Ureter (tissue), 1 donor: ENCODE results near the gene KIF9. TPM values are rescaled to one million over a fixed set of nuclear protein-coding genes. Genes with fewer than 3 reads are reported as not detected.
"Not testable (repeated sequence)": the region's sequence is repeated elsewhere in the genome, so short reads cannot be mapped to it uniquely, and the experiment has no call there.

Experiments
- DNase-seq: peaks from one replicate; pipeline ENCODE4 v3.0.0-alpha.2; 2020; ENCODE audit warnings: low spot score
- total RNA-seq: library from RNA; stranded (reverse); gene quantifications from one replicate; pipeline ENCODE4 v1.2.4, GENCODE V29; 2023
- donor health status: DM: yes; HTN: yes; CAD: no.

Gene KIF9
- total RNA-seq, 1 donor from 2014 or later, result 12.7 TPM

DNA sequence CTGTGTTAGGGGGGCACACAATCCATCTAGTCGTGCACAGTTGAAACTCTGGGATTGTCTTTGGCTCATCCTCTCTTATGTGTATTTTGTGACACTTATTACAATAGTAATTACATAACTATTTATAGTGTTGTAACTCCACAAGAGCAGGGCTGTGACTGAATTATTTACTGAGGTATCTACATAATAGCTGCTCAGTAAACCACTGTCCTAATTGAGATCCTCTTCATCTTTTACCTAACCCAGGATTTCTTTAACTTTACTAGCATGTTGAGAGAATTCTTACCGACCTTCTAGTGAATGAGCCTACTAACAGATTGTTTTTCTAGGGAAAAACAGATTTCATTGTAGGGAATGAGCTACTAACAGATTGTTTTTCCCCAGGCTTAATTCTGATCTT lies 11.2 kb upstream of the KIF9 start:
- DNase-seq, result no peak

DNA sequence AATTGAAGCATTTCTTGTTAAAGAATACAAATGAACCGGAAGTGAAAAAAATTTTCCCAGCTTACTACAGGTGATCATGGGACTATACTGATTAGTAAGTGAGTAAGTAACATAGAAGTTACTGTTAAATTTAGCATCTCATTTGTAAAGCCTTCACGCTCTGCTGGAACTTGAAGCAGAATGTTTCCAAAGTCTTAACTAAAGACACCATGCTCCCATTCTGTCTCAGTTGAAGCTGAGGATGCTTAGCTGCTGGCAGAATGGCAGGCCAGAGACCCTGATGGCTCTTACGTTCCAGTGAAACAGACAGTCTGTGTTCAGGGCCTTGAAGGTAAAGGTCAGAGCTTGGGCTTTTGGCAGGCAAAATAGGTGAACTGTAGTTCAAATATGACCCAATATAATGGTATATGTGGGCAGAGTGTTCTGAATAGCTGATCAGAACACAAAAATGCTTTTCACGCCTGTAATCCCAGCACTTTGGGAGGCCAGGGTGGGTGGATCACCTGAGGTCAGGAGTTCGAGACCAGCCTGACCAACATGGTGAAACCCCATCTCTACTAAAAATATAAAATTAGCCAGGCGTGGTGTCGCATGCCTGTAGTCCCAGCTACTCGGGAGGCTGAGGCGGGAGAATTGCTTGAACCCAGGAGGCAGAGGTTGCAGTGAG lies 9.3 kb upstream of the KIF9 start:
- not testable (repeated sequence) for DNase-seq

DNA sequence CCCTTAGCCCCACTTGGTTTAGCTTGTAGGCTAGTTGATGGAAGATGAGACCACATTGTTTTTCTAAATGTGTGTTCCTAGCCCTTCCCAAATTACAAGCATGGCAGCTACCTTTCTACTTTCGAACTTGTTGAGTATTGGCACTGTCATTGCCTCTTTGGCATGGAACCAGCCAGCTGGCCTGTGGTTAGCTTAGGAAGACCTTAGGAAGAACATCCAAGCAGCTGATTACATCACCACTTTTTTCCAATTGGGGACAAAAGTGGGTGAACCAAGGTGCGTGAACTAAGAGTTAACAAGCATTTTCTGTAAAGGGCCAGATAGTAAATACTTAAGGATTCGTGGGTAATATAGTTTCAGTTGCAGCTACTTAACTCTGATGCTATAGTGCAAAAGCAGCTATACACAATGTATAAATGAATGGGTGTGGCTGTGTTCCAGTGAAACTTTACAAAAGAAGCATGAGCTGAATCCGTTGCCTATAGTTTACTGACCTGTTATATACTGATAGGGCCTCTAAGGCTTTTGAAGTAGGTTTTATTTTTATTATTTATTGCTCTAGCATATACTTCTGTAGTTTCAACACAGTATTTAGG lies 8.7 kb upstream of the KIF9 start:
- no peak for DNase-seq

DNA sequence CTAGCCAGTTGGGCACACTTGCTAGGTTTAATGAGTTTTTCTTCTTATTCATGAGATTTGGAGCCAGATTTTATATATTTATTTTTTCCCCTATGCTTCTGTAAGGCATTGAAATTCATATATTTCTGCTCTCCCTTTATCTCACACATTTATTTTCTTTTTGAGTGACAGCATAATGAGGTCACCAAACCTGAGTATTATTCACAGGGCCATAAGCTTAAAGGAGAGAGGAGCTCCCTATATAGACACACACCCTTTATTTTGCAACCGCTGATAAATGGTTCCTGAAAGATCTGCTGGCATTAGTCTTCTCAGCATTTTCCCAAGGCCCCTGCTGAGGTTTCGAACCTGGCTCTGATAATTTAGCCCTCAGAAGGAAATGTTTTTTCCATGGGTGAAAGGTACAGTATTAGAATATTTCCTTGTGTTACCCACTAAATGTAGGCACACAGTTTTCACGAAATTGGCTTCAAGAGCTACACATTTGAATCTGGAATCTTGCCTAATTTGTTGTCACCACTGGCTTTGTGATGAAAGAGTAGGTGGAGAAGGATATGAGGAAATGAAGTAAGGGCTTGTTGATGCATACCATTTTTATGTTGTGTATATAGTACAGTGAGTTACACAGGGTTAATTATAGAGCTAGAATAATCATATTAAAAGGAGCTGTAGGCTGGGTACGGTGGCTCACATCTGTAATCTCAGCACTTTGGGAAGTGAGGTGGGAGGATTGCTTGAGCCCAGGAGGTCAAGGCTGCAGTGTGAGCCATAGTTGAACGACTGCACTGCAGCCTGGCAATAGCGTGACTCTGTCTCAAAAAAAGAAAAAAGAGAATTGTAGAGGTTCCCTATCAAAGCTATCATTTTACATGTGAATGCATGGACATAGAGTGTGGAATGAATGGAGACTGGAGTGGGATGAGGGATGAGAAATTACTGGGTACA lies 6.6 kb upstream of the KIF9 start:
- no peak for DNase-seq

DNA sequence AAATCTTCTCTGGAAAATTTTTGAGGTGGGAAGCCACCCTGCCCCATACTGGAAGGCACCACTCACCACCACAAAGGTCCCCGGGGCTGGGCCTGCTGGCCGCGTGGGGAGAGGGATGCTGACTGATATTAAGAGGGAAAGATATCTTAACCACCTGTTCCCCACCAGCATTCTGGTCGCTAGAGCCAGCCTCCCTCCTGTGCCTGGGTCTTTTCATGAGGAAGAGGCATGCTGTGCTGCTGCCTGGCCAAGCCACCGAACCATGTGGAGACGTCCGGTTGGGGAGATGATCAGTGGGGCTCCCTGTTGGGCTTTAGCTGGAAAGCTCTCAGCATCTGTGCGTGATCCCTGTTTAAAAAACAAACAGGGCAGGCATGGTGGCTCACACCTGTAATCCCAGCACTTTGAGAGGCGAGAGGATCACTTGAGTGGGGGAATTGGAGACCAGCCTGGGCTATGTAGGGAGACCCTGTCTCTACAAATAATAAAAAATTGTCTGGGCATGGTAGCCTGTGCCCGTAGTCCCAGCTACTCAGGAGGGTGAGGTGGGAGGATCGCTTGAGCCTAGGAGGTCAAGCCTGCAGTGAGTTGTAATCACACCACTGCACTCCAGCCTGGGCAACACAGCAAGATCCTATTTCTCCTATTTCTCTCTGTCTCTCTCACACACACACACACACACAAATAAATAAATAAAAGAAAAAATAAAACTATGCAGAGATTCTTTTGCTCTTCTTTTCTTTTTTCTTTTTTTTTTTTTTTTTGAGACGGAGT lies 1.2 kb upstream of the KIF9 start:
- DNase-seq, result no peak

DNA sequence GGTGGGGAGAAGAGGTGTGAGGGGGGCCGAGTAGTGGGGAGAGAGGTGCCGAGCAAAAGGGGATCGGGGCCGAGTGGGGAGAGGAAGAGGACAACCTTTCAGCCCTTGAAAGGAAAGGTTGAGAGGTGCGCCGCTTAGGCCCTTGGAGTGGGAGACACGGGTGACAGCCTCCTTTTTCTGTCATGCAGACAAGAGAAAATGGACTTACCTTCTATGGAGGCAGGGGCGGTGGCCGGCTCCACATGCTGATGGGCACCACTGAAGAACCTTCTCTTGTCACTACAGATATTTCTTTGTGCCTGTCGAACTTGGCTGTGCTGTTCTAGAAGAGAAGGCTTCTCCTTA lies 566 bp upstream of the KIF9 start:
- DNase-seq, result no peak

DNA sequence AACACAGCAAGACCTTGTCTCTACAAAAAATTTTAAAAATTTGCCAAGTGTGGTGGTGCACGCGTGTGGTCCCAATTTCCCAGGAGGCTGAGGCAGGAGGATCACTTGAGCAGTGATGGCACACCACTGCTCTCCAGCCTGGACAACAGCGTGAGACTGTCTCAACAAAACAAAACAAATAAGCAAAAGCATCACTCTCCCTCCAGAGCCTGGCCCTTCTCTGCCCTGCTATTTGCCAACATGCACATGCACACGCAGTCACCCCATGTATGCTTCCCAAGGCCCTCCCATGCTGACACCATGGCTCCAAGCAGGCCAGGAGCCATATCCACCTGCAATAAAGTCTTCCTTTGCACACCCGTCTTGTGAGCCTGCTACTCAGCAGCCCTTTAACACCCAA lies 2.1 kb downstream of the KIF9 start:
- DNase-seq, result no peak

DNA sequence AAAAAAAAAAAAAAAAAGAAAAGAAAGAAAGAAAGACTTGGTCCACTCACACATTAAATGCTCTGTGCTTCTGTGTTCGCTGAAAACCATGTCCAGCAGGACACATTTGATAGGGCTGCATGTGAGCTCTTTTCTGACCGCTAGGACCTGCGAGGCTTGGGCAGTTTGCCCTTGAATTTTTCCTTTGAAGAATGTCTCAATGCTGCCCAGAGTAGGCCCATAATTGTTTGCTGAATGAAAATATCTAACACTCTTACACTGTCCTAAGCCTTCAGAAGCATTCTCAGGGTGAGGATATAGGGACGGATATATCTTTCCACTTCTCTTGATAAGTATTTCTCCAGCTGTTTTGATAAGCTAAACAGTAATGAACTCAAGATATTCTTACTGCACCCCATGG lies 6.0 kb downstream of the KIF9 start:
- no peak for DNase-seq

DNA sequence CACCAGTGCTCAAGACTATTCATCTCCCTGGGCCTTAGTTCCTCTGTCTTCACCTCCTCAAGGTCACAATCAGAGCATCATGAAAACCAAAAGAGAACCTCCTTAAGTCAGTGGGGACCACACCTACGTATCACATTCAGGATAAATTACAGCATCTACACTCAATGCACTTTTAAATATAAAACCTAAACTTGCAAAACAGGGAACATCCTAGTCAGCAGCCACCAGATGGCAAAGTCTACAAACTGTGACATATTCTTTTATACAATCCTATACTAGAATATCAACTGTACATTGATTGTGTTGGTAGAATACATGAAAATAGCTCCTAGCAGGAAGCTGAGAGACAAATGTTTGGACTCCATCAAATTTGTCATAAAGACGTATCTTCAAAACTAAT lies 7.9 kb downstream of the KIF9 start:
- no peak for DNase-seq

DNA sequence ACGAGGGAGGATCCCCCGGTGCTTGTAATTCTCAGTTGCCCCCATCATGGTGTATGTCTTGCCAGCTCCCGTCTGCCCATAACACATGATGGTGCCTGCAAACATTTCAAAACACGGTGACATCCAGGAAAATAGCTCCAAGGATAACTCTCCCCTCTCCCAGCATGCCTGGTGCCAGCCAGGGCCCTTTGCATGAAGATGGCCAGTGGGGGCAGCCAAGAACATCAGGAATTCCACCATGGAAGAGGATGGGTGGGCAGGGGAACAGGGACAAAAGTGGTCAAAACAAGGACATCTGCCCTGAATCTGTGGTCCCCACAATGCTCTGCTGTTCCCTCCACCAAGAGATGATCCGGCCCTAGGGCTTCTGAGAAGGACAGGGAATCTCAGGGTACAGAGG lies 9.0 kb downstream of the KIF9 start:
- DNase-seq, result no peak

DNA sequence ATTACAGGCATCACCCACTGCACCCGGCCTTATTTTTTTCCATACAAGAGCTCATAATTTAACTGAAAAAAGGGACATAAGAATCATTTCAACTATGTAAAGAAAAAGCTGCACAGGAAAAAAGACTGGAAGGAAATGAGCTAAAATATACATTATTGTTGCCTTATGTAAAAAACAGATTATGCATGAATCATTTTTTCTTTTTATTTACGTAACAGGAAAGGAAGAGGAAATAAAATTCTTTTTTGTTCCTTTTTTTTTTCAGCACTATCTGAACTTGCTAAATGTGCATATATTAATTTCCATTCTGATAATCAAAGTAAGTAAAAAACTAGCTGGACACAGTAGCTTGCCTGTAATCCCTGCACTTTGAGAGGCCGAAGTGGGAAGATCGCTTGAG lies 12.1 kb downstream of the KIF9 start:
- DNase-seq, result no peak

DNA sequence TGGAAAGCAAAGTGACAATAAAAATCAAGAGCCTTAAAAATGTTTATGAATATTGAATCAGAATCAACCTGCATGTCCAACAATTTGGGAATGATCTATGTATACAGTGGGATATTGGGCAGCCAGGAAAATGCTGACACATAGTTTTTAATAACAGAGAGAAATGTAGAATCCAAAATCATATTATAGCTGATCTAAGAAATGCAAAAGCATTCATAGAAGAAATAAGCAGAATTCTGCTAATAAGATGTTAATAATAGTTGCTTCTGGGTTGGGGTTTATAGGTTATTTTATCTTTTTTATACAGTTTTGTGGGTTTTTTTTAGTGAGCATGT lies 15.1 kb downstream of the KIF9 start:
- DNase-seq, result no peak

DNA sequence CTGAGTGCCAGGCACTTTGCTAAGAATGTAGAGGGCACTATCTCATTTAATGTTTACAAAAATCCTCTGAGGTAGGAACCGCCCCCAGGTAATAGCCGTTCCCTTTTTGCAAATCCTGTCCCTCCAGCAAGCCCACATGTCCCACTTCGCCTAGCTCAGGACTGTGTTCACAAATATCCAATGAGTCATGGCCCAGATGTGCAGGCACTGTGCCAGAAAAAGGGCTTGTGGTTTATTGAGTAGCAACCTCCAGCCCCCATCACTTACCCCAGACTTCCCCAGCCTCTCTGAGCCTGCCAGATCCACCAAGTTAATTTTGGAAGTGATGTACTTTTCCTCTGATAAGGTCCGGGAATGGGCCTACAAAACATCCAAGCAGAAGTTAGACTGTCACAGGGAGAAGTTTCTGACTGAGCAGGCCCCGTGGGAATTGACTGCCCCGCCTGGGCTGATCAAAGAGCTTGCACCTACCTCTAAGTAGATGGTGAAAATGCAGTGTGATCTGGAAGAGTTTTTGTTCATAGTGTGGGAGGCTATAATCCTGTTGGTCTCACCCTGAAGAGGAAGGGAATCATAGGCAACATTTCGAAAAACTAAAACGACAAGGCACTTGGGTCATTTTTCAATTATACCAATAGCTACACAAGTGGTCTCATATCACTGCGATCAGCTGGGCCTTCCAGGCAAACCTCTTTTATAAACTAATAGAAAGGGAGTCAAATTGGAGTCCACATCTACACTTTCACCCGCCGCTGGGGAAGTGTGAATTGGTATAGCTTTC lies 15.7 kb downstream of the KIF9 start:
- DNase-seq, result peak; percentile 79

DNA sequence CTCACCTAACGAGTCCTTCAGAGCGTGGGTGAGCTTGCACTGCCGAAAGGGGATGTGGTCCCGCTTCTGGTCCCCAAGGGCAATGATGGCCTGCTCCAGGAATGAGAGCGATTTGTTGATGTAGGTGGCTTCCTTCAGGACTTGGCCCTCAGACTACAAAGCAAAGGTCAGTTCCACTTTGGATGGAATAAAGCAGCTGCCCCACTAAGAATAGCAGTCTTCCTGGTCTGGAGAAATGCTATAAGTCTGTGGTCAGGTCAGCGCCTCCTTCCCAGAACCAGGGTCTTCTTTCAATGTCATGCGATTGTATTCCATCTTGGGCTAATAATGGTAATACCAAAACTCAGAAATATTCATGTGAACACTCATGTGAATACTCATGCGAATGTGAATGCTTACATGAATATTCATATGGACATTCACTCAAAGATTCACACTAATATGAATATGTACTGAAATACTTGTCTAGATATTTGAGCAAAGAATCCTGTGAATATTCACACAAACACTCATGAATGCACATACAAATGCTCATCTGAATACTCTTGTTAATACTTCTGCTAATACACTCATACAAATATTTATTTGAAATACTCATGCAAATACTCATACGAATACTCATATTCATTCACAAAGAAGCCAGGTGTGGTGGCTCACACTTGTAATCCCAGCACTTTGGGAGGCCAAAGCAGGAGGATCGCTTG lies 16.7 kb downstream of the KIF9 start:
- no peak for DNase-seq

DNA sequence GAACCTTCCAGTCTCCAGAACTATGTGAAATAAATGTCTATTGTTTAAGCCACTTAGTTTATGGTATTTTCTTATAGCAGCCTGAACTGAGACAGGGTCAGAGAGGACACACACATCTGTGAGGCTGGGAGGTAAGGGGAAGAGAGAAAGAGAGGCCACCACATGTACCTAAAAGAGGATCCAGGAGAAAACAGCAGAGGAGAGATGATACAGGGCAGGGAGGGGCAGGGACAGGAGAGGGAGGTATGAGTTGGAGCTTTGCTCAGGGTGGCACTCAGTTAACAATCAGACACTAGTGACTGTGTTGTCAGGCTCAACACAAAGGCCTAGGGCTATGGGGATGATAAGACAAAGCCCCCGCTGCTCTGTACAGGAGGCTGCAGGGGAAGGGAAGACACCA lies 17.6 kb downstream of the KIF9 start:
- DNase-seq, result no peak

DNA sequence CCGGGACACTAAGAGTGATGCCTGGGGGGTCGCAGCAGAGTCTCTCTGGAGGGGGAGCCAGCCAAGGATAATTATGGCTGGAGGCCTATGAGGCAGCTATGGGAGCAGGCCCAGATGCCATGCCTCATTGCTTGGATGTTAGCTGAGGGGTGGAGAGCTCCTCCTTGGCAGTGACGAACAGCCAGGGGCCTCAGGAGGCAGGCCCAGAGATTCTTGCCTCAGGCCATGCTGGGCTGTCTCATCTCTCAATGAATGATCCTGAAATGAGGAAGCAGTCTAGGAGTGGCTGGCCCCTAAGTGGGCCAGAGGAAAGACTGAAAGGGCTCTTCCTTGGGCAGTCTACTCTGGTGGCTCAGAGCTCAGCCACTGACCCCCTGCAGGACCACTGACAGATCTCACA lies 21.3 kb downstream of the KIF9 start:
- no peak for DNase-seq

DNA sequence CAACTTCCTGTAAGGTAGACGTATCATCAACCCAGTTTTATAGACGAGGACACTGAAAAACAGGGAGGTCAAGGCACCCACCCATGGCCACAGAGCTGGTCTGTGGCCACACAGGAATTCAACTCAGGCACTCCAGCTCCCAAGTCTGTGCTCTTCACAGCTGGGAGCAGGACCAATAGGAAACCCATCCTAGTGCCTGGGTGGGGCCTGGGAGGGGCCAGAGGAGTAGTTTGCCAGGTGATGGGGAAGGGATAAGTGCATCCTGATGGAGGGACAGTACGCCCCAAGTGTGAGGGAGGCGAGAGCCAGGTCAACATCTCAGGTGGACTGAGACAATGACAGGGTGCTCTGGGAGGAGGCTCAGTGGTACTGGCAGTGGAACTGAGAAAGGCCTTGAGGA lies 22.0 kb downstream of the KIF9 start:
- no peak for DNase-seq

DNA sequence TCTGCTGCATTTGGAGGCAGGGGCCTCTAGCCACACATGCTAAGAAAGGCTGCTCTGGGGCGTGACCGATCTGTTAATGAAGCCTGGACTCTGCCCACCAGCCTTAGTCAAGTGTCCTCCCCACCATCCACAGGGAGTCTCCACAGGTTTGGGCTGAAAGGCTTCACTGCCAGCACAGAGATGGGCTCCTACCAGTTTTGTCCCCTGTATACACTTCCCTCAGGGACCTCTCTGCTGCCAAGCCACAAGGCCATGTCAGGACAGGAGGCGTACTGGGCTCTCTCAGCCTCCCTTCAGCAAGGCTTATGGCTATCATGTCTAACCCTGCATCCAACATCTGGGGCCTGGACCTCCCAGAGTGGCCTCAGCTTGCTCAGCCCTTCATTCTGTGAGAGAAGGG lies 23.5 kb downstream of the KIF9 start:
- DNase-seq, result no peak

DNA sequence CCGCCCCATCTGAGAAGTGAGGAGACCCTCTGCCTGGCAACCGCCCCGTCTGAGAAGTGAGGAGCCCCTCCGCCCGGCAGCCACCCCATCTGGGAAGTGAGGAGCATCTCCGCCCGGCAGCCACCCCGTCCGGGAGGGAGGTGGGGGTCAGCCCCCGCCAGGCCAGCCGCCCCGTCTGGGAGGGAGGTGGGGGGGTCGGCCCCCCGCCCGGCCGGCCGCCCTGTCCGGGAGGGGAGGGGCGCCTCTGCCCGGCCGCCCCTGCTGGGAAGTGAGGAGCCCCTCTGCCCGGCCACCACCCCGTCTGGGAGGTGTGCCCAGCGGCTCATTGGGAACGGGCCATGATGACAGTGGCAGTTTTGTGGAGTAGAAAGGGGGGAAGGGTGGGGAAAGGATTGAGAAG lies 26.3 kb downstream of the KIF9 start:
- not testable (repeated sequence) for DNase-seq

DNA sequence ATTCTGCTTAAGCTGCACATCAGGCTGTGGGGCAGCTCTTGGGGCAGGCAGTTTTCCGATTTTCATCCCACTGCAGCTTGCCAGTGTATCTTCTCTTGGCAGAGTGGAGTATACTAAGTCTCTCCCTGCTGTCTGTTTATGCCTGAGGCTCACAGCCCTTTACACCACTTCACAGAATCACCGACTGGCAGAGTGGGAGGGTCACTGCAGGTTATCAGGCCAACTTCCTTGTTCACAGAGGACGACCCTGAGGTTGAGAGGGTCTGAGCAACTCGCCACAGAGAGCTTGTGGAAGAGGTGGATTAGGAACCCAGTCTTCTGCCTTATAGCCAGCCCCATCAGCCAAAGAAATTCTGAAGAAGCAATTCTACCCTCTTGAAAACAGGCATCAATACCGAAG lies 30.9 kb downstream of the KIF9 start:
- no peak for DNase-seq

DNA sequence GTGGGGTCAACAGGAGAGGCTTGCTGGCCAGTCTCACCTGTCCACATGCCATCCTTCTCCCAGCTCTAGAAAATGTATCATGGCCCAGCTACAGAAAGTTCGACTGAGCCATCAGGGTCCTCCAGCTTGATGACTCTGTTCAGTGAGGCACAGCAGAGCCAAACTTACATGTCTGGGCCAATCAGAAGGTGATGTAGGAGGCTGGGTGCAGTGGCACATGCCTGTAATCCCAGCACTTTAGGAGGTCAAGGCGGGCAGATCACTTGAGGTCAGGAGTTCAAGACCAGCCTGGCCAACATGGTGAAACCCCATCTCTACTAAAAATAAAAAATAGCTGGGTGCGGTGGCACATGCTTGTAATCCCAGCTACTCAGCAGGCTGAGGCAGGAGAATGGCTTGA lies 31.5 kb downstream of the KIF9 start:
- DNase-seq, result not testable (repeated sequence)
